Activated CD4-positive, CD25-positive, alpha-beta regulatory T cell treated with anti-CD3 and anti-CD28 coated beads, Interleukin-2, amount 50 U/mL, for 16 hours (primary cell): Measurements from ENCODE around the gene KCNK7.

Experiments used
- DNase-seq: peaks from one replicate; pipeline ENCODE4 v3.0.0-alpha.2; 2020; ENCODE audit warnings: low read depth, low spot score

The KCNK7 gene

GRCh38 chr11:65558930-65559509, 36.6 kb downstream of the KCNK7 start:
- no peak for DNase-seq

GRCh38 chr11:65558002-65558929, 37.3 kb downstream of the KCNK7 start, which contains the start of gene LTBP3:
Gene LTBP3, minus strand, starts transcription at chr11:65558359. Its CDS starts 400 bp downstream, at chr11:65557959.
- DNase-seq, result no peak

DNA sequence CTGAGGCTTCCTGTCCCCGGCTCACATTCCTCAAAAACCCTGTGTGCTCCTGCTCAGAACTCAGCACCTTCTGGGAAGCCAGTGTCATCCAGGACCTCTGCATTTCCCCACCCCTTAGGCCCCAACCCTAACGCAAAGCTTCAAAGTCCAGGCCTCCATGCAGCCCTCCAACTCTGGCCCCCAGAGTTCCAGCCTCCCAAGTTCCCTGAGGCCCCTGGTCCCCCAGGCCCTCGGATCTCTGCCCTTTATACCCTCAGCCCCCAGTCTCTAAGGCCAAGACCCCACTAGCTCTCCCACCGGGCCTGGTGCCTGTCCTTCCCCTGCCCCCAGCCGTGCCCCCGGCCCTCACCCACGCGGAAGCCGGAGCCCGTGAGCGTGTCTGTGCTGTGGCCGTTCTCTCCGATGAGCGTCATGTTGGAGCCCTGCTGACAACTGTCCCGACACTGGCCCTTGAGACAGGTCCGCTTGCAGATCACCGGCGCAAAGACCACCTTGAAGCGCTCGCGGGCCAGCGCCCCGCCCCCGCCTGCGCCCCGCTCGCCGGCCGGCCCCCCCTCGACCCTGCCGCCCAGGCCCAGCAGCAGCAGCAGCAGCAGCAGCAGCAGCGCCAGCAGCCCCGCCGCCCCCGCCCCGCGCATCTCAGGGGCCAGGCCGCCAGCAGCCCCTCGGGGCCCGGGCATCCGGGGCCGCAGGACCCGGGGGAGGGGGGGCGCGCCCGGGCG, 38.2 kb downstream of the KCNK7 start:
- DNase-seq, result no peak

DNA sequence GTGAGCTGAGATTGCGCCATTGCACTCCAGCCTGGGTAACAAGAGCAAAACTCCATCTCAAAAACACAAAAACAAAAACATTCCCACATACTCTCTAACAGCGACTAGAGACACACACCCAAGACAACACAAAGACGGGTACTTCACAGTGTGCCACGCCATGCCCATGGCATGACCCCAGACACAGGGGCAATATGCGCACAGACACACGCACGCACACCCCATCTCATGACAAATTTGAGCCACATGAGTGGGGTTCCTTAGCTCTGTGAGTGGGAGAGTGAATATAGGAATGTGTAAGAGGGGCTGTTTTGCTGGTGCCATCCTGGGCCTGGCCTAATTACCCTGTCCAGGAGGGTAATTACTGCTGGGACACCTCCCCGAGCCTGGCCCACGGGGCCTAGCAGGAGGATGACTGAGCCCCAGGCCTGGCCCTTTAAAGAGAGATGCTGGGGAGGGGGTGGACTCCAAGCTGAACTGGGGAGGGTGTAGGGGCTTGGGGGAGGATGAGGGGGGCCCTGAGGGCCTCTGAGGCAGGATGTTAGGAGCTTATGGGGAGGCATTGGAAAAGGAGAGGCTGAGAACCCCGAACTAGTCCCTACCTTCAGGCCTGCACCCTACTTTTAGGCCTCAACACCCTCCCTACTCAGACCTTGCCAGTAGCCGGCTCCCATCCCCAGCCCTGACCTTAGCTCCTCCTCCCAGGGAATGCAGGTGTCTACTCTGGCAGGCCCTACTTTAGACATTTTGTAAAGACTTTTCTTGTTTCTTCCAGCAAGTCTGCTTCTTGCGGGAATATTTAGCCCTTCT, 38.9 kb downstream of the KCNK7 start:
- DNase-seq, result no peak

GRCh38 chr11:65555693-65556231, 39.8 kb downstream of the KCNK7 start:
- DNase-seq, result no peak

DNA sequence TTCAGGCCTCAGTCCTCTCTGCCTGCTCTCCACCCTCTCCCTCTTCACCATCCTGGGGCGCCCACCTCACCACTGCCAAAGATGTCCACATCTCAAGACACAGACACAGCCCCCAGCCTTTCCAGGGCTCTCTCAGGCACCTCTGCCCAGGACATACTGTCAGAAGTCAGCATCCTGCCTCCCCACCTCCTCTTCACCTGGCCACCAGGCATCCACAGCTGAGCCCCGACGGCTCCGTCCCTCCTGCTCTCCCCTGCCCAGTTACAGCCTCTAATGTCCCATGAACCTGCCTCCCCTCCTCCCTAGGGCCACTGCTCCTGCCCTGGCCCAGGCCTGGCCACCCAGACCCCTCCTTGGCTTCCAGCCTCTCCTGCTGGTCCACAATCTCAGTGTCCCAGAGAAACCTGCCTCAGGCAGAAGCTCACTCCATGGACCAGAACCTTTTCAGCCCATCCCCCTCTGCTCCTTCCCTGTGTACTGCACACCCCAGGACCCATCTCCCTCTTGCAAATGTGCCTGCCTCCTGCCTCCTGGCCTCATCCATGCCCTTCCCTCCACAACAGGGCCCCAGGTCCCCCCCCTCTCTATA, 40.7 kb downstream of the KCNK7 start:
- no peak for DNase-seq

- no peak for DNase-seq
Observed at GRCh38 chr11:65554057-65554818, 41.4 kb downstream of the KCNK7 start.

GRCh38 chr11:65553301-65554001, 42.1 kb downstream of the KCNK7 start:
- DNase-seq, result peak; percentile 35

- DNase-seq, result no peak
Observed at GRCh38 chr11:65552388-65552951, 43.1 kb downstream of the KCNK7 start.

DNA sequence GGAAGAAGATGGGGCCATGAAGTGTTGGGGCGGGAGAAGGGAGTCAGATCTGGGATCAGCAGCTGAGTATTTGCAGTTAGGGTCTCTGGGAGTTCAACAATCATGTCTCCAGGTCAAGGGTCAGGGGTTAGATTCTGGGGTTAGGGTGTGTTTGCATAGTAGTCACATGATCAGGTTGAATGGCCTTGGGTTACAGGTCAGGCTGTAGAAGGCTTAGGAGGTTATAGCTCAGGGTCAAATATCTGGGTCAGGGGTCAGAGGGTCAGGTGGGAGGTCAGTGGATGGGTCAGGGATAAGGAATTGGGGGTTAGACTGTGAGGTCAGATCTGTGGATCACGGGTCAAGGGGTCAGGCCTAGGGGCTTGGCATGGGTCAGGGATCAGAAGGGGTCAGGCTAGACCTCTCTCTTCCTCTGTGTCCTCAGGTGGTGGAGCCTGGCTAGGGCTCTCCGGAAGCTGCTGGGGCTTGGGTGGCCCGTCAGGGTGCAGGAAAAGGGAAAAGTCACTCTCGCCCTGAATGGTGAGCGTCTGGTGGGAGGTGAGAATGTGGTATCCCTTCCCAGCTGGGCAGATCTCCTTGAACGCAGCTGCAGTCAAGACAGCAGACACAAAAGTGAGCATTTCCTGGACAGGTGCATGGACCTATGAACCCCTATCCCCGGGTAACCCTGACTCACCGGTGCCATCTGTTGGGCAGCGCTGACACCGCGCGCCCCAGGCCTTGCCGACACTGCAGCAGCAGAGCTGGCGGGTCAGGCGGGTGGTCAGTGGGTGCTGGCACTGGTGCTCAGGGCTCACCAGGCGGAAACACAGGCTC, 43.8 kb downstream of the KCNK7 start:
- DNase-seq, result no peak

DNA sequence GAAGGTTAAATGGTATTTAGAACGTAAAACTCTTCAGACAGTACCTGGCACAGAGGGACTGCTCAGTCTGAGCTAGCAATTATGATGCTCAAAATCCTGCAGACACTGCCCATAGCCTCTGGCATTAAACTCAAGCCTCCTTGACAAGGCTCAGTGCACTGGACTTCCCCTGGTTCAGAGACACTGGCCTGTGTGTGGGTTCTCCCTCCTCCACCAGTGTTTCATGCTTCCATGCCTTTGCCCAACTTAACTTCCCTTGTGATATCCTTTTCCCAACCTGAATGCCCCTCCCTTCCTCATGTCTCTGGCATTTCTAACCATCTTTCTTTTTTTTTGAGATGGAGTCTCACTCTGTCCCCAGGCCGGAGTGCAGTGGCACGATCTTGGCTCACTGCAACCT, 46.5 kb downstream of the KCNK7 start:
- DNase-seq, result no peak

DNA sequence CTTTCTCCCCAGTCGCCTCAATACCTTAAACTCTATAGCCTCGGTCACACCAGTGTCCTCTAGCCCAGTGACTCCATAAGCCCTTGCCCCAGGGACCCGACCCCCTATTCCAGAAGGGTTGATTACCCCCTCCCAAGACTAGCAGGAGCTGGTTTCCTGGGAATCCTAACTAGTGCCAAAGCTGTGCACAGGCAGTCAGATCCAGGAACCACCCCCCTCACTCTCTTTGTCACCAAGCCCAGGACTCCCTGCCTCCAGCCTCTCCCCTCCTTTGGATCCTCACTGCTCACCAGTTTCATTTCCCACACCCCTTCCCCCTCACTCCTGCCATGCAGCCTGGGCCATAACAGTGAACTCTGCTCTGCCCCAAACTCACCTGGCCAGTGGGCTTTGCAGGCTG, 47.2 kb downstream of the KCNK7 start:
- no peak for DNase-seq

- DNase-seq, result no peak
Observed at GRCh38 chr11:65547446-65548125, 48.0 kb downstream of the KCNK7 start.

- DNase-seq, result peak; percentile 93
Observed at GRCh38 chr11:65546217-65546958, 49.2 kb downstream of the KCNK7 start.

DNA sequence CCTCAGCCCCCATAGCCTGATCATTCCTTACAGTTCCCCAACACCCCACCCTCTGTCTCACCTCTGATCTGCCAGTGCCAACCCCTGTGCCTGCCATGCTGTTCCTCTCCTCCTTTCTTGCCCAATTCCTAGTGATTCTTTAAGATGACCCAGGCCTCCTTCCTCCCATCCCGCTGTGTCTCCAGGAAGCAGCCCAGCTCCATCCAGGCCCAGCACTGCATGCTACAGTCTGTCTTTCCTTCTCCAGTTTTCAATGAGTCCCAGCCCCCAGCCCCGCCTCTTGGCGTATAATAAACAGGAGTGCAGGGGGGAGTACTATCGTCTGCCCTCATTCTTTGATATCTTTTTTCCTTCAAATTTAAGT, 49.8 kb downstream of the KCNK7 start:
- DNase-seq, result no peak
